ENCODE measurements around the gene TMEM200B.
A peak's percentile ranks its signal among the peaks of the same experiment; 100 is the strongest.
"Not testable (repeated sequence)": the region's sequence is repeated elsewhere in the genome, so short reads cannot be mapped to it uniquely, and the experiment has no call there.

Gene TMEM200B

DNA sequence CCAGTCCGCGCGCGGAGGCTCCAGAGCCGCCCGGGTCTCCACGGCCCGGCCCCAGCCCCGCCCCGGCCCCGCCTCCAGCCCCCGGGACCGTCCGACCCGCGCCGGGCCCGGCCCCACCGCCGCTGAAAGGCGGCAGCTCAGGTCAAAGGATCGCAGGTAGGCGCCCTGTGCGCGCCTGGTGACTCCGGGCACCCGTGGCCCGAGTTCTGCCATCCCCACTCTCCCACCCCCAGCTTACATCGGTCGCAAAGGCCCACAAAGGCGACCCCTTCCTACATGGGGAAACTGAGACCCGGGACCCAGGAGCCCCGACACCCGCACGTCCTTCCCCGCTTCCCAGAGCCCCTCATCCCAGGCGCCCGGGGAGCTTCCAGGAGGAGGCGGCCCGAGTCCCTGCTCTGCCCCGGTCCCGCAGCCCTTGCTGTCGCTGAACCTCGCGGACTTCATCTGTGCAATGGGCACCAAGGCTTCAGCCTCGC, at the start of gene TMEM200B:
Gene TMEM200B (minus strand): TSS at position 17 of the 479 bp plus-strand sequence. CDS start 2,075 bp downstream, outside the sequence.
- DNase-seq (ENCODE audit: low read depth), result no peak

DNA sequence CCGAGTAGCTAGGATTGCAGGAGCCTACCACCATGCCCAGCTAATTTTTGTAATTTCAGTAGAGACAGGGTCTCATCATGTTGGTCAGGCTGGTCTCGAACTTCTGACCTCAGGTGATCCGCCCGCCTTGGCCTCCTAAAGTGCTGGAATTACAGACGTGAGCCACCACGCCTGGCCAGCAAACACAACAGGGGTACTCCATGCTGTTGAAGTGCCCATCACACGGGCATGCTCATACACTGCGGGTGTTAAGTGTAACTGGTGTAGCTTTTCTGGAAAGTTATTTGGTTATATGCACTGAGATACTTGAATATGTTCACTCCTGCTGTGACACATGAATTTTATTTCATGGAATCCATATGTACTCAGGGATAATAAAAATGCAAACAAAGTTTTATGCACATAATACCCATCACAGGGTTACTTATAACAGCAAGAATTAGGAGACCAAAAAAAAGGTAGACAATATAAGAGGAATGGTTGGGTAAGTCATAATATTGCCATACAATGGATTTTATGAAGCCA, 48.8 kb upstream of the TMEM200B start:
- no peak for DNase-seq (ENCODE audit: low read depth)

DNA sequence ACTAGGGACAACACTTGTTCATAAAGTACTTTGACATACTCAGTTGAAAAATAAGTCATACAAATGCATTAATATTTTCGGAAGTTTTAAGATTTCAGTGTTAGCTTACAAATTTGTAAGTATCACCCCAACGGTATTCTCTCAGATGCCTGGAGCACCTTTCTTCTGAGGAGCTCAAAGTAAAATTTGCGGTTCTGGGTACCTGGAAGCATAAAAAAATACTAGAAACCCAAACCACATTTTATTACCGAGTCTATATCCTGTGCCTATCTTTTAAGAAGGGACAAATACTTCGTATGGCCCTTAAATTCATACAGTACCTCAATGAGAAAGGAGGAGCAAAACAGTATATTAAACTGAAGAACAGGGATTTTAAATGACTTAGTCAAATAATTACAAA, 47.8 kb upstream of the TMEM200B start:
- no peak for DNase-seq (ENCODE audit: low read depth)

DNA sequence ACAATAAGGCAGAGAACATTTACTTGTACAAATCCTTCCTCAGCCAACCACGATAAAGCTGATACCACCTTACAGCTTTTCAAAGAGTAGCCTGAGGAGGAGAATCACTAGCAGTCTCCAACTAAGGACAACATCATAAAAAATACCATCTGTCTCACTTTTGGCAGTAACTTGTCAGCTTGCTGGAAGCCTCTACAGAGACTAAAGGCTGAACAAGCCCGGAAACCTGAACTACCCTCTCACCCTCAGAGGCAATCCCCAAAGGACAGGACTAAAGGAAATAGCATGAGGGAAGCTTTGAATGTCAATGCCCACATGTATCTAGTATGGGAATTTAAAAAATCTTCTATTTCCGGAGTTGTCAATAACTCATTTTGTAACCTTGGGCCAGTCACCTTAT, 47.4 kb upstream of the TMEM200B start:
- no peak for DNase-seq (ENCODE audit: low read depth)

DNA sequence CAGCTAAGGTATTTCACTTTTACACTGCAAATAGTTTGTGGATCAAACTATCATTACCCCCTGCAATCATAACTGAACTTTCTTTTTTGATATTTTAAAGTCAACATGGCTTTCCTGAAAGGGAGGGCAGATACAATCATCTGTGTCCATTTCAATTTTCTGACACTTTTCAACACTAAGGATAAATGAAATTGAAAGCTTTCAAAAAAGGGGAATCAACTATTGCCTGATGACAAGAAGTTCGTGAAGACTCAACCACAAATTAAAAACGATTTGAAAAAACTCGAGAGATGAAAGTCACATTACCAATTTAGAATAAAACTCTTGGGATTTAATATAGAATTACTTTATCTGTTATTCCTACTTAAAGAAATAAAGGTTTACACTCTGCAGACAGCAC, 46.3 kb upstream of the TMEM200B start:
- DNase-seq (ENCODE audit: low read depth), result no peak

DNA sequence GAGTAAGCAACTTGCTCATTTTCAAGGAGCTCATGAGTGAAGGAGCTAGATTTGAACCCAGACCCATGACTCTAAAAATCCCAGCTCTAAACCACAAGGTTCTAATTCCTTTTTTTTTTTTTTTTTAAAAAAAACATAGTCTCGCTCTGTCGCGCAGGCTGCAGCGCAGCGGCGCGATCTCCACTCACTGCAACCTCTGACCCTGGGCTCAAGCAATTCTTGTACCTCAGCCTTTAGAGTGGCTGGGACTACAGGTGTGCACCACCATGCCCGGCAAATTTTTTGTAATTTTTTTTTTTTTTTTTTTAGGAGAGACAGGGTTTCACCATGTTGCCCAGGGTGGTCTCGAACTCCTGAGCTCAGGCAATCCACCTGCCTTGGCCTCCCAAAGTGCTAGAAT, 44.2 kb upstream of the TMEM200B start:
- no peak for DNase-seq (ENCODE audit: low read depth)

DNA sequence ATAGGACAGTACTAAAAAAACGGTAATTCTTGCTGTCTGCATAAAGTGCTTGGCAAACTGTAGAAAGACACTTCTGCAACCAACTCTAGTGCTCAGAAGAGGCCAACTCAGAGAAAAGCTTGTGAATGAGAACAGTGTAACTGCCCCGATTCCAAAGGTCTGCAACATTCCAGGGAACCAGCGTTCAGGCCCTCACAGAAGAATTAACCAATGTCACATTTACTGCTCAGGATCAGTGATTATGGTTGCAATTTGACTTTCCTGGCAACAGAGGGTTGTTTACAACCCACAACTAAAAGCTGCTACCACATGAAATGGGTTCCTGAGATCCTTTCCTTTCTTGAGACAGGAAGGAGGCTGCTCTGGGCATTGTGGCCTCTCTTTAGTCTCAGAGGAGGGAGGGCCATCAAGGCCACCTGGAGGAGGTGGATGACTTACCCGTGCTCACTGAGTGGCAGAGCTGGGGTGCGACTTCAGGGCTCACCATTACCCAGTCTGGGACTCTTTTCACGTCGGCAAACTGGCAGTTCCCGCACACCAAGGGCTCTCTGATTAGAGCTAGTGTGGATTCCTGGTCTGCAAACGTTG, 42.7 kb upstream of the TMEM200B start:
- DNase-seq (ENCODE audit: low read depth), result no peak

DNA sequence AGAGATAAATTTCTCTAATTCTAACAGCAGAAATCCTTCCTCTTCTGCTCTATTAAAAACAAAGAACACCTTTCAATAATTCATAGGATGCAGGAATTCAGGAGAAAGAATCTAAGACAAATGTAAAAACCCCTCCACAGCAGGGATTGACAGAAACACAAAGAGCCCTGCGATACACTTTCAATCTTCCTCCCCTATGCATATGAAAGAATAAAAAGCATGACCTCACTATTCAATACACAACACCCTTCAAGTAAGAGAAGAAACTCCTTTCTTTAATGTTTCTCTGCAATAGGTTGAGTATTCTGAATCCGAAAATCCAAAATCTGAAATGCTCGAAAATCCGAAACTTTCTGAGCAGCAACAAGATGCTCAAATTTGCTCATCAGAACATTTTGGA, 40.9 kb upstream of the TMEM200B start:
- DNase-seq (ENCODE audit: low read depth), result no peak

DNA sequence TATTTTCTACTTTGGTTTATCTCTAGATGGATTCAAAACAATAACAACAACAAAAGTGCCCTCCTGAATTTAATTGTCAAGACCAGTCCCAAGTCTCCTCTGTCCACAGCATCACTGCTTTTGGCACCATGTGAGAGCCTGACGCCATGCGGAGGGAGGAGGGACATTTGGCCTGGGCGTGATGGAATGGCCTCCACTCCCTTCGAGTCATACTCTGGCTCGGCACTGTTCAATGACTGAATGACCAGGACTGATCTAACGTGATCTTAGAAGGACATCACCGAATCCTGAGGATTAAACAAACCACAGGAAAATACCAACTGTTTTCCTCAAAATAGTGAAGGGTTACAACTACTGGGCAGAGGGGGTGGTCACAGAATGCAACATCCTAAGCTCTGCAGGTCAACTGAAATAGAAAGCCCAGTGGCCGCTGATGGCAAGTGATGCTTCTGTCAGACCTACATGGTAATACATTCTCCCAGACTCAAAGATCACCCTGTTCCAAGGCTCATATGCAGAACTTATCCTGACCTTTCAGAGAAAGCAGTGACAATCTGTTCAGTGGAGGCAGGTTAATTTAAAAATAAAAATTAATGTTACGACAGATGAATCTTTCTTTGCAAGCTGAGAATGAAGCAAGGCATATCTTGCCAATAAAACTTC, 38.9 kb upstream of the TMEM200B start:
- DNase-seq (ENCODE audit: low read depth), result no peak

DNA sequence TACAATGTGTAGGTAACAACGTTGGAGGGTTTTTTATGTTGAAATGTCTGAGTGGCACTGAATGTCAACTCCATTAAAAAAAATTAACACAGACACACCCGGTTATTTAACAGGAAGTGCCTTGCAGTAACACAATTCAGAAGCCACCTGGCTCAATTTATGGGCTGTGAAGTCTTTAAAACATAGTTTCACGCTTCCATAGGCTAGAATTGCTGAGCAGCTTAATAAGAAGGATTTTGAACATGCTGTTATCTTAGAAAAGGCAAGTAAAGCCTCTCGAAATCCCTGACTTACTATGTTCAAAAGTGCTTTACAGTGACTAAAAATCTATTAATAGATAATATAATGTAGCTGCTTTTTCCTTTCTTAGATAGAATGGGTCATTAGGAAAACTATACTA, 38.3 kb upstream of the TMEM200B start:
- no peak for DNase-seq (ENCODE audit: low read depth)

DNA sequence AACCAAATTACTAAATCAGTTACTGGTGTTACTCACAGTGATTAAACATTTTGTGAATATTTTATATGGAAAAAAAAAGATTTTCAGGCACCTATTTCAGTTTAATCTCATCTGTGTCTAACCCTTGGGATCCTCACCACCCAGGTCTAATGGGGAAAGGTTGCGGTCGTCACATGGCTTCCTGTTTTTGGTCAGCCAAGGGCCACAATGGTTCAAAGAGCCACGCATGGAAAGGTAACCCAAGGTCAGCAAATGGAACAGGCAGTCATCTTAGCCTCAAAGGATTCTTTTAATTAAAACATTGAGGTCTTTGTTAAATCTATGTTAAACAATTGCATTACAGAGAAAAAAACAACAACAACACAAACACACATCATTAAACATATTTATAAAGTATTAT, 36.1 kb upstream of the TMEM200B start:
- DNase-seq (ENCODE audit: low read depth), result no peak

DNA sequence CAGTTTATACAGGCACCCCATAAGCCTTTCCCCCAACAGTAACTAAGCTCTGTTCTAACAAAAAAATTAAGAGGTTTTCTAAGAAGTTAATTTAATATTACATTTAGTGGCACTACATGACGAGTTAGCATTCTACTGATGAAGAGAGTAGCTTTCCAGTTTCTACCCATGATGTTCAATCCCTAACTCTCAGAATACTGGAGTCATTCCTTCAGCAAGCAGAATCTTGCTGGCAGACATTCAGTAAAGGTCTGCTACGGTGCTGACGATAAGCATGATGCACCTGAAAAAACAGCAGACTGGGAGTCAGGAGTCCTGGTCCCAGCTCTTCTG, 33.5 kb upstream of the TMEM200B start:
- DNase-seq (ENCODE audit: low read depth), result no peak

DNA sequence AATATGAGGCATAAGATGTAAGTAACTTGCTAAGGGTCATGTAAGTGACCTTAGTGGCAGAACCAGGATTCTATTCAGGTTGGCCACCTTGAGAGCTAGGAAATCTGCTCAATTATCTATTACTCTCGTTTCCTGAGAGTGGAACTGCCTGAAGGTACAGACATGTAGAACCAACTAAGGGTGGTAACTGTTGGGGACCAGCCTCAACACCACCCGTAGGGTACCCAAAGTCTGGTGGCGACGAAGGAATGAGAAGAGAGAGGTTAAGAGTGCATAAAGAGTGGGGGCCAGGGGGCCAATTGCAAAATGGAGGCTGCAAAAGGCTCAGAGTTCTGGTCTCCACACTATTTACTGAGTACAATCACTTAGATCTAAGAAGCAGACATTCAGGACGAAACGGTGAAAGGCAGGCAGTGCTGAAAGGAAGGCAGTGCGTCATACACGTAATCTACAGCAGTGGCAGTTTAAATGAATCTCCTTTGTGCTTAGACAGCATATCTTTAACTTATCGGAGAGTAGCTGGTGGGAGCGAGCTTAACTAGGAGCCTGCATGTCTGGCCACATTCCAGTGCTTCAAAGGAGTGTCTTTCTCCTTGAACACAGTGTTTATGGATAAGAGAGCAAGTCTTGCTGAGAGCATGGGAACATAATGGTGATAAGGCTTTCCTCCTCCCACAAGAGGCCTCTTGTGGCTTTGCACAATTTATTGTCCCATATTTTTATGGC, 33.0 kb upstream of the TMEM200B start:
- DNase-seq (ENCODE audit: low read depth), result peak; percentile 99

DNA sequence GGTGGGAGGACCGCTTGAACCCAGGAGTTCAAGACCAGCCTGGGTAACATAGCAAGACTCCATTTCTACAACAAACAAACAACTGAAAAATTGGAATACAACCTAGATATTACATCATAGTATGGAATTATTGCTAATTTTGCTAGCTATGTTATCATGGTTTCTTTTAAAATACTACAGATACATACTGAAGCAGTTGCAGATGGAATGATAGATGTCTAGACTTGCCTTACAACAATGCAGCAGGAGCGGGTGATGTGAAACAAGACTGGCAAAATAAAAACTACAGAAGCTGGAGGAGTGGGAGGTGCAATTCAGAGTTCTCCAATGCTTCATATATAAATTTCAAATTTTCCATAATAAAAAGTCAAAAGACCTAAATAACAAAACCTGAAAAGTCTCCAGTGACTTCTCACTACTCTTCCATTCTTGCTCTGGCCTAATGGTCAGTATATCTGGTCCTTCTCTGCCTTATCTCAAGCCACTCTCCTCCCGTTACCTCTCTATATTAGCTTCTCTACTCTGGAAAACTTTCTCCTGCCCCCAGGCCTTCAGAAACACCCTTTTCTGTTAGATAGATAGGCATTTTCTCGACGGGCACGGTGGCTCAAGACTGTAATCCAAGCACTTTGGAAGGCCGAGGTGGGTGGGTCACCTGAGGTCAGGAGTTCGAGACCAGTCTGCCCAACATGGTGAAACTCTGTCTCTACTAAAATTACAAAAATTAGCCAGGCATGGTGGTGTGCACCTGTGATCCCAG, 28.5 kb upstream of the TMEM200B start:
- DNase-seq (ENCODE audit: low read depth), result no peak

DNA sequence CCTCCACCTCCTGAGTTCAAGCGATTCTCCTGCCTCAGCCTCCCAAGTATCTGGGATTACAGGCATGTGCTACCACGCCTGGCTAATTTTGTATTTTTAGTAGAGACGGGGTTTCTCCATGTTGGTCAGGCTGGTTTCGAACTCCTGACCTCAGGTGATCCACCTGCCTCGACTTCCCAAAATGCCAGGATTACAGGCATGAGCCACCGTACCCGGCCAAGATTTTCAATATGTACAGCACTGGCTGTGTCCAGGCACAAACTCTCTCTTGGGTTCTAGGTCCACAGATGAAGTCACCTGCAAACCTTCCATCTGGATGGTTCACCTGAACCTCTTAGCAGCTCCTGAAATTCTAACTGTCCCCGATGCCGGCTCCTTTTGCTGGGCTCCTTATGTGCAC, 26.6 kb upstream of the TMEM200B start:
- DNase-seq (ENCODE audit: low read depth), result not testable (repeated sequence)

DNA sequence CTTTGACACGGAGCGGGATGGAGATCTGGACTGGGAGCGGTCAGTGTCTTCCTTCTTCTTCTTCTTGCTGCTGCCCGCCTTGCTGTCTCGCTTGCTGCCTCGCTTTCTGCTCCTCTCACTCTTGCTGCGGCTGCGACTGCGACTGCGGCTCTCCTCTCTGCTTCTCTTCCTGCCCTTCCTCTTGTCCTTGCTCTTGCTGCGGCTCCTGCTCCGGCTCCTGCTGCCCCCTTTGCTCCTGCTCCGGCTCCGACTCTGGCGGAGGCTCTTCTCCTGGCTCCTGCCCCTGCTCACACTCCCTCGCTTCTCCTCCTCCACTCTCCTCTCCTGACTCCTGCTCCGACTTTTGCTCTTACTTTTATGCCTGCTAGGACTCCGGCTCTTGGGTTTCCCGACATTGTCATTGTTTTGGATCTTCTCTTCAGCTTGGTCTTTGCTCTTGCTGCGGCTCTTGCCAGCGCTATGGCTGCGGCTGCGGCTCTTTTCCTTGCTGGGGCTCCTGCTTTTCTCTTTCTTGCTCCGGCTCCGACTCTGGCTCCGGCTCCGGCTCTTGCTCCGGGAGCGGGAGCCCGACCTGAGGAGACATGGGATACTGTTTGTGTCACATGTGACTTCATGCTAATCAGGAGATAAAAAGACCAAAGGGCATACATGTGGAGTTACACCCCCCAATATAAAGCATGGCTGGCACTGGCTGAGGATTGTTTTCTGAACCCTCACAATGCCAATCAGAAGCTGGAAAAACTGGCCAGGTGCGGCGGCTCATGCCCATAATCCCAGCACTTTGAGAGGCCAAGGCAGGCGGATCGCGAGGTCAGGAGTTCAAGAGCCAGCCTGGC, 25.2 kb upstream of the TMEM200B start:
- no peak for DNase-seq (ENCODE audit: low read depth)

DNA sequence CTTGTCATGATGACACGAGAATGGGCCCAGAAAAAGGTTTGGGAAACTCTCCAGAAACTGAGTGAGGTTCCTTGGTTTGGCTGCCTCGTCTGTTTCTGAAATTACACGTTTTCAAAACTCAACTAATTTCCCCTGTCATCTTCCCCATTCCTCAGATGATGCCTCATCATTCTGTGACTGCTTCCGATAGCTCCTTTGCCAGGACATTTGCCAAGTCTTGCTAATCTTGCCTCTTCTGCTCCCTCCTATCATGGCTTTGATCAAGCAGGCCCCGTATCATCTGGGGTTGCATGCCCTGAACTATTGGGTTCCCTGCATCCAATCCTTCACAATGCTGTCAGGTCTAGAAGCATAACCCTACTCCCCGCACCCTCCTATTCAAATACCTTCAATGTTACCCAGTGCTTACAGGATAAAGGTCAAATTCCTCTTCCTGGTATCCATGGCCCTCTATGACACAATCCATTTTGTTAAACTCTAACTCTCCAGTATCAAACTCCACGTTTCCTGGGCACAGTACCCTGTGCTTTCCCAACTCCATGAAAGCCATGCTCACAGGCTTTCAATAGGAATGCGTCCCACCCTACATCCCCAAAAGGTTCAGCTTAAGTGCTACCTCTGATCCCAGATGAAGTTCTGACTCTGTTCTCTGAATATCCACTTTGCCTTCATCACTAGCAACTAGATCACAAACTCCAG, 22.2 kb upstream of the TMEM200B start:
- DNase-seq (ENCODE audit: low read depth), result peak; percentile 97

DNA sequence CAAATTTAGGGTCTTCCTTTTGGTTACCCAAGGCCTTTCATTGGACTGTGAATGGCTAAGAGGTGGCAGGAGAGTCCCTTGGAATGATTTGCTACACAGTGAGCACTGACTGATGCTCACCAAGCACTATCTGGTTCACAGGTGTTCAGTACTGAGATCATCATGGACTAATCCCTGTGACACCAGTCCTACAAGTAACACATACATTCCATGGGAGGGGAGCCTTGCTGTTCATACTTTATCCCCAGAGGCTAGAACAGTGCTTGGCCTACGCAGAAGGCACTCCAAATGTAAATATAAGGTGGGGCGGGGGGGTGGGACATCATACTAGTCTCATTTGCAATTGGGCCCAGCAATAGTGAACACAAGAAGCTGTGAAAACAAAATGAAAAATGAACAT, 20.5 kb upstream of the TMEM200B start:
- no peak for DNase-seq (ENCODE audit: low read depth)

DNA sequence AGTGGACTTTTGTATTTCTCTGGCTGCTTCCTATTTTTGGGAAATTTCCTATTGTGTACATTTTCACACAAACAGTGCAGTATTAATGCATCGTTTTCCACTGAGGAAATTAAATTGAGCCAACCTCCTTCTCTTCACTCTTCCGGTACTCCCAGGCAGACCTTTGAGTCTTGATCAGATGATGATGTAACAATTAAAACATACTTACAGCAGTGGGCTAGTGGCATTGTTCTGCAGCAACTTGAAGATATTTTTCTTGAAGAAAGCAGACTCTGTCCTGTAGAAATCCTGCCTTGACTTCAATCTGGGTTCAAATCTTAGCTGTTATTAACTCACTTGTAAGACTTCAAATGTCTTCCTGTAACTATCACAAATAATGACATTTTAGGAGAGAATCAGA, 19.0 kb upstream of the TMEM200B start:
- DNase-seq (ENCODE audit: low read depth), result no peak

DNA sequence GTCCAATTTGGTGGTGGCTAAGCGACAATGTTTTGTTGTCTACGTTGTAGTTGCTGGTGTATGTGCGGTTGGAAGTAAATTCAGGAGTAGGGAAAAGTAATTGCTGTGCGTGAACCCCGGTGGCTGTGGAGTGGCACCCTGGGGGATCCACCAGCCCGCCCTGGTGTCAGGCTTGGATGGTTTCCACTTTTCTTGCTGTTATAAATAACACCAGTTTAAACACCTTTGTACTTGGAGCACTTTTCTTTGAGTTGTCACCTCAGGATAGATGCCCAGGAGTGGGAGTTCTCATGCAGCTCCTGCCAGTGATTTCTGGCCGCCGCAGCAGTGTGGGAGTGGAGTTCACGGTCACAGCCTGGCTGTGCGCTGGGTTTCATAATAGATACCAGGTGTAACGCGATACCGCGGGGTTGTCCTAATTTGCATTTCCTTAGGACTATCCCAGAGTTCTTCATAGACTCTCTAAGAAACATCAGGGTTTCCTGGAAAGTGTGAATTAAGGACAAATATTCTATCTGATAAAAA, 12.8 kb upstream of the TMEM200B start:
- peak; percentile 79 for DNase-seq (ENCODE audit: low read depth)

DNA sequence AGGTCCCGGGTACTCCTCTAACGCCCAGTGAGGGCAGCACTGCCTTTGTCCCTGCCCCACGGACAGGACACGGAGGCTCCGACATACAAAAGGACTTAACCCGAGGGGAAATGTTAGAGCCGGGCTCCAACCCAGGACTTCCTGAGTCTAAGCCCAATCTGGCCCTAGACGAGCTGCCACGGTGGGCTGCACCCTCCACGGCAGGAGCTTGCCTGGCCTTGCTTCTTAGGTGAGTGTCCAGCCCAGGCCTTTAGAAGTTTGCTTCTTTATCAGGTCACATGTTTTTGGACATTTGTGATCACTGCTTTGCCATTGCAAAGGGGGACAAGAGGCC, 11.0 kb upstream of the TMEM200B start:
- no peak for DNase-seq (ENCODE audit: low read depth)

All from amniotic epithelial cell (primary cell).